Measurements from ENCODE around the gene FLVCR1. TPM values are rescaled to one million over a fixed set of nuclear protein-coding genes. Genes with fewer than 3 reads are reported as not detected.
"Not testable (repeated sequence)": the region's sequence is repeated elsewhere in the genome, so short reads cannot be mapped to it uniquely, and the experiment has no call there.

Gene FLVCR1
- total RNA-seq, 1 experiment from 2014 or later, result 26.0 TPM

- intact Hi-C loops (cut with micrococcal nuclease; ENCODE audit: unreplicated experiment), result no loop called here
- no peak for DNase-seq
- BruUV-seq (replicated peaks), result no TSS peak
- CTCF ChIA-PET, result interaction anchor here (1.7 kb wide), 1 partner anchor 86 kb away, joined by 3 read pairs; no protein-coding TSS in a partner anchor
- Mint-ChIP-seq H3K27me3 (ENCODE audit: unreplicated experiment) (no peaks in the 10 kb centered on the region), H3K9me3 (ENCODE audit: low read depth, unreplicated experiment) (peaks cover 5% of the 10 kb centered on the region), H3K4me1 (ENCODE audit: low read depth, unreplicated experiment) (no peaks in the 10 kb centered on the region), H3K36me3 (ENCODE audit: insufficient read depth, unreplicated experiment) (peaks cover 8% of the 10 kb centered on the region), H3K4me3 (ENCODE audit: low read depth, unreplicated experiment) (no peak overlapping the region), H3K27ac (ENCODE audit: unreplicated experiment) (no peak overlapping the region)
- no peak for TF ChIP-seq CTCF (IDR thresholded peaks at IDR 0.05; ENCODE audit: unreplicated experiment)
Measured at GRCh38 chr1:212901290-212901689, 43.2 kb downstream of the FLVCR1 start.

GRCh38 chr1:212902054-212902453, 44.0 kb downstream of the FLVCR1 start:
- Mint-ChIP-seq H3K27ac (ENCODE audit: unreplicated experiment) (no peak overlapping the region), H3K27me3 (ENCODE audit: unreplicated experiment) (no peaks in the 10 kb centered on the region), H3K4me1 (ENCODE audit: low read depth, unreplicated experiment) (no peaks in the 10 kb centered on the region), H3K36me3 (ENCODE audit: insufficient read depth, unreplicated experiment) (peaks cover 5% of the 10 kb centered on the region), H3K9me3 (ENCODE audit: low read depth, unreplicated experiment) (peaks cover 5% of the 10 kb centered on the region), H3K4me3 (ENCODE audit: low read depth, unreplicated experiment) (no peak overlapping the region)
- no peak for TF ChIP-seq CTCF (IDR thresholded peaks at IDR 0.05; ENCODE audit: unreplicated experiment)
- BruUV-seq (replicated peaks), result no TSS peak
- CTCF ChIA-PET, result interaction anchor here (0.8 to 1.7 kb wide), 2 partner anchors 87 to 1403 kb away, joined by 3 read pairs; no protein-coding TSS in a partner anchor
- no peak for DNase-seq
- intact Hi-C loops (cut with micrococcal nuclease; ENCODE audit: unreplicated experiment), result no loop called here

GRCh38 chr1:212903664-212904063, 45.6 kb downstream of the FLVCR1 start:
- peaks cover 5% of the 10 kb centered on the region for H3K9me3 Mint-ChIP-seq (ENCODE audit: low read depth, unreplicated experiment)
- TF ChIP-seq CTCF (IDR thresholded peaks at IDR 0.05; ENCODE audit: unreplicated experiment), result no peak
- H3K4me1 Mint-ChIP-seq (ENCODE audit: low read depth, unreplicated experiment), result no peaks in the 10 kb centered on the region
- DNase-seq, result no peak
- H3K27ac Mint-ChIP-seq (ENCODE audit: unreplicated experiment), result no peak overlapping the region
- BruUV-seq (replicated peaks), result no TSS peak
- intact Hi-C loops (cut with micrococcal nuclease; ENCODE audit: unreplicated experiment), result no loop called here
- H3K27me3 Mint-ChIP-seq (ENCODE audit: unreplicated experiment), result no peaks in the 10 kb centered on the region
- no peaks in the 10 kb centered on the region for H3K36me3 Mint-ChIP-seq (ENCODE audit: insufficient read depth, unreplicated experiment)
- H3K4me3 Mint-ChIP-seq (ENCODE audit: low read depth, unreplicated experiment), result no peak overlapping the region
- CTCF ChIA-PET, result no interaction called here

GRCh38 chr1:212908071-212908470, 50.0 kb downstream of the FLVCR1 start:
- not testable (repeated sequence) for BruUV-seq (replicated peaks); H3K4me3 Mint-ChIP-seq (ENCODE audit: low read depth, unreplicated experiment); H3K27ac Mint-ChIP-seq (ENCODE audit: unreplicated experiment)

GRCh38 chr1:212908971-212909370, 50.9 kb downstream of the FLVCR1 start:
- H3K27ac Mint-ChIP-seq (ENCODE audit: unreplicated experiment), result no peak overlapping the region
- no peak overlapping the region for H3K4me3 Mint-ChIP-seq (ENCODE audit: low read depth, unreplicated experiment)
- intact Hi-C loops (cut with micrococcal nuclease; ENCODE audit: unreplicated experiment), result no loop called here
- no TSS peak for BruUV-seq (replicated peaks)
- H3K27me3 Mint-ChIP-seq (ENCODE audit: unreplicated experiment), result no peaks in the 10 kb centered on the region
- no peak for DNase-seq
- CTCF ChIA-PET, result no interaction called here
- no peaks in the 10 kb centered on the region for H3K9me3 Mint-ChIP-seq (ENCODE audit: low read depth, unreplicated experiment)
- H3K36me3 Mint-ChIP-seq (ENCODE audit: insufficient read depth, unreplicated experiment), result no peaks in the 10 kb centered on the region
- no peaks in the 10 kb centered on the region for H3K4me1 Mint-ChIP-seq (ENCODE audit: low read depth, unreplicated experiment)
- no peak for TF ChIP-seq CTCF (IDR thresholded peaks at IDR 0.05; ENCODE audit: unreplicated experiment)

More at GRCh38 chr1:212908071-212908470, 50.0 kb downstream of the FLVCR1 start:
- H3K27me3 Mint-ChIP-seq (ENCODE audit: unreplicated experiment); H3K4me1 Mint-ChIP-seq (ENCODE audit: low read depth, unreplicated experiment); H3K9me3 Mint-ChIP-seq (ENCODE audit: low read depth, unreplicated experiment); DNase-seq; H3K36me3 Mint-ChIP-seq (ENCODE audit: insufficient read depth, unreplicated experiment); intact Hi-C loops (cut with micrococcal nuclease; ENCODE audit: unreplicated experiment): not testable (repeated sequence)
- CTCF ChIA-PET, result interaction anchor here (0.7 kb wide), 1 partner anchor 50 kb away, joined by 3 read pairs; the partner anchor contains the start of gene FLVCR1

Measured in Calu3 (cell line).